Aorta (tissue), 5 donors: ENCODE results near the gene BMS1. TPM values are rescaled to one million over a fixed set of nuclear protein-coding genes. Genes with fewer than 3 reads are reported as not detected.
"Not testable (repeated sequence)": the region's sequence is repeated elsewhere in the genome, so short reads cannot be mapped to it uniquely, and the experiment has no call there.

Source experiments
- ATAC-seq: fragments of 200-7000 bp; cut with Tn5 transposase; one replicate; pipeline ENCODE4 v1.9.1; 2022; ENCODE audit warnings: moderate library complexity; ENCODE audit not compliant: low FRiP score
- DNase-seq, 2 donors: peaks; one replicate each; pipeline ENCODE4 v3.0.0-alpha.2; 2020
- H3K27ac ChIP-seq, 2 donors: one replicate each; pipeline ENCODE4 v1.5.1; 2013; ENCODE audit warnings: low read length in 2 of 2, mild to moderate bottlenecking in 2 of 2, moderate library complexity in 2 of 2, control low read depth in 1 of 2, inconsistent platforms in 1 of 2, low read depth in 1 of 2
- H3K27me3 ChIP-seq, 2 donors: one replicate each; pipeline ENCODE4 v1.6.1; 2013; ENCODE audit warnings: control low read depth in 1 of 2, low read length in 1 of 2, mild to moderate bottlenecking in 1 of 2, moderate library complexity in 1 of 2; ENCODE audit not compliant: insufficient read depth in 2 of 2, control insufficient read depth in 1 of 2
- H3K36me3 ChIP-seq, 2 donors: one replicate each; pipeline ENCODE4 v1.6.1; 2013; ENCODE audit warnings: control low read depth in 1 of 2, low read length in 1 of 2, mild to moderate bottlenecking in 1 of 2; ENCODE audit not compliant: insufficient read depth in 2 of 2, control insufficient read depth in 1 of 2
- H3K4me1 ChIP-seq, 2 donors: one replicate each; pipeline ENCODE4 v1.6.1; 2013; ENCODE audit warnings: low read length in 2 of 2, control low read depth in 1 of 2, mild to moderate bottlenecking in 1 of 2, moderate library complexity in 1 of 2; ENCODE audit not compliant: insufficient read depth in 2 of 2, control insufficient read depth in 1 of 2
- H3K4me3 ChIP-seq, 2 donors: one replicate each; pipeline ENCODE4 v1.5.1; 2013; ENCODE audit warnings: low read length in 2 of 2, control low read depth in 1 of 2, mild to moderate bottlenecking in 1 of 2
- H3K9me3 ChIP-seq: one replicate; pipeline ENCODE4 v1.6.1; 2013; ENCODE audit warnings: mild to moderate bottlenecking, low read length; ENCODE audit not compliant: control insufficient read depth
- WGBS, 2 donors: extraction: QIAGEN DNeasy Blood & Tissue Kit; methylation state at CpG; one replicate each; pipeline ENCODE4 v1.1.7; 2013; 5-methylcytosine and 5-hydroxymethylcytosine counted together
- intact Hi-C, 2 donors: fragments of 100-400 bp; cut with DNase I; formaldehyde crosslinking; loops; one replicate each; pipeline versions ENCODE4 v1.14.2 to v1.15.0; 2022
- polyA plus RNA-seq, 2 donors: library from polyadenylated mRNA; stranded (reverse); fragments of 200-250 nt; gene quantifications; one replicate each; pipeline ENCODE4 v1.2.3, GENCODE V29; 2013
- total RNA-seq, 2 donors: library from RNA; stranded (reverse); fragmentation: NEBNext Ultra II Directional; extraction: Animal tissue kit (Norgen Biotek cat#: 25700); gene quantifications; one replicate each; pipeline ENCODE4 v1.2.1, GENCODE V29; 2021
- donor health status: healthy with polysubstance abuse.
- donor health status: Bipolar disorder and iron deficiency.
- donor health status: DM: no; HTN: no; CAD: no.
- donor health status: DM: no; HTN: no; CAD: no.
- donor health status: DM: yes; HTN: yes; CAD: no.

BMS1 gene
- total and polyA plus RNA-seq, 4 donors = 4.3 to 13.4 (median 10.7) TPM

GRCh38 chr10:42812028-42812427 lies 29.4 kb downstream of the BMS1 start:
- Histone ChIP-seq H3K4me1 (no peaks in the 10 kb centered on the region), H3K27me3 (no peaks in the 10 kb centered on the region), H3K36me3 (no peaks in the 10 kb centered on the region), H3K27ac (no peak overlapping the region), H3K9me3 (no peaks in the 10 kb centered on the region), H3K4me3 (no peak overlapping the region)
- 97 to 99% methylated on average over 4 of the region's 4 CpGs for WGBS, 2 donors
- ATAC-seq (no peak), DNase-seq (no peak)
- intact Hi-C loops = no loop called here

- 88 to 92% methylated on average over 5 of the region's 5 CpGs for WGBS, 2 donors
- H3K4me1 ChIP-seq, ATAC-seq, H3K36me3 ChIP-seq, H3K27me3 ChIP-seq, H3K27ac ChIP-seq, H3K9me3 ChIP-seq, intact Hi-C loops, DNase-seq, H3K4me3 ChIP-seq: not testable (repeated sequence)
Observed at GRCh38 chr10:42813989-42814687, 31.5 kb downstream of the BMS1 start.

- H3K36me3 ChIP-seq, H3K9me3 ChIP-seq, H3K4me3 ChIP-seq, H3K4me1 ChIP-seq, H3K27me3 ChIP-seq, ATAC-seq, H3K27ac ChIP-seq, intact Hi-C loops, DNase-seq: not testable (repeated sequence)
- WGBS, 2 donors = 59 to 70% methylated on average over 5 of the region's 5 CpGs
Observed at GRCh38 chr10:42816334-42816733, 33.7 kb downstream of the BMS1 start.

- H3K4me3 ChIP-seq = no peak overlapping the region
- no peaks in the 10 kb centered on the region for H3K4me1 ChIP-seq
- H3K36me3 ChIP-seq = peaks cover 0 to 1% of the 10 kb centered on the region in 2 donors
- H3K9me3 ChIP-seq = no peaks in the 10 kb centered on the region
- WGBS, 2 donors = 69 to 77% methylated on average over 2 of the region's 2 CpGs
- no peak for ATAC-seq
- no peak for DNase-seq
- no peak overlapping the region for H3K27ac ChIP-seq
- no peaks in the 10 kb centered on the region for H3K27me3 ChIP-seq
- intact Hi-C loops = no loop called here
Observed at GRCh38 chr10:42816912-42817311, 34.3 kb downstream of the BMS1 start.

- H3K9me3 ChIP-seq, ATAC-seq, DNase-seq, H3K27me3 ChIP-seq, H3K27ac ChIP-seq, H3K4me3 ChIP-seq, H3K36me3 ChIP-seq, H3K4me1 ChIP-seq, intact Hi-C loops: not testable (repeated sequence)
- WGBS, 2 donors = 80 to 81% methylated on average over 3 of the region's 3 CpGs
Observed at GRCh38 chr10:42817417-42817816, 34.8 kb downstream of the BMS1 start.

- DNase-seq, H3K27ac ChIP-seq, intact Hi-C loops, ATAC-seq, H3K9me3 ChIP-seq, H3K27me3 ChIP-seq, H3K4me3 ChIP-seq, H3K4me1 ChIP-seq, H3K36me3 ChIP-seq: not testable (repeated sequence)
- 77 to 81% methylated on average over 6 of the region's 6 CpGs for WGBS, 2 donors
Observed at GRCh38 chr10:42826759-42827158, 44.2 kb downstream of the BMS1 start.

- WGBS, 2 donors = 57 to 63% methylated on average over 6 of the region's 6 CpGs
- H3K4me3 ChIP-seq = no peak overlapping the region
- no peak overlapping the region for H3K27ac ChIP-seq
- H3K36me3 ChIP-seq = peaks cover 0 to 7% of the 10 kb centered on the region in 2 donors
- intact Hi-C loops = no loop called here
- H3K4me1 ChIP-seq = no peaks in the 10 kb centered on the region
- no peak for DNase-seq
- no peaks in the 10 kb centered on the region for H3K9me3 ChIP-seq
- ATAC-seq = no peak
- H3K27me3 ChIP-seq = no peaks in the 10 kb centered on the region
Observed at GRCh38 chr10:42827201-42827600, 44.6 kb downstream of the BMS1 start.

GRCh38 chr10:42828391-42828790 lies 45.8 kb downstream of the BMS1 start:
- H3K4me1 ChIP-seq, DNase-seq, intact Hi-C loops, H3K27ac ChIP-seq, ATAC-seq, H3K27me3 ChIP-seq, H3K4me3 ChIP-seq, H3K36me3 ChIP-seq, H3K9me3 ChIP-seq: not testable (repeated sequence)
- WGBS, 2 donors = 80 to 81% methylated on average over 4 of the region's 4 CpGs

- Histone ChIP-seq H3K36me3 (peaks cover 0 to 7% of the 10 kb centered on the region in 2 donors), H3K9me3 (no peaks in the 10 kb centered on the region), H3K27ac (no peak overlapping the region), H3K27me3 (no peaks in the 10 kb centered on the region), H3K4me3 (no peak overlapping the region), H3K4me1 (no peaks in the 10 kb centered on the region)
- ATAC-seq (no peak), DNase-seq (no peak)
- intact Hi-C loops = no loop called here
- 75 to 80% methylated on average over 7 of the region's 7 CpGs for WGBS, 2 donors
Observed at GRCh38 chr10:42830237-42830636, 47.6 kb downstream of the BMS1 start.
